ACC112 (cell line): ENCODE measurements around the gene NPAS3.

ENCODE experiments used
- H2AFZ ChIP-seq: fragments of 200-600 bp; sonication (generic); one replicate; pipeline ENCODE4 v1.6.0; 2017; ENCODE audit warnings: antibody characterized with exemption, low read length; ENCODE audit not compliant: unreplicated experiment
- H3K27ac ChIP-seq: fragments of 200-600 bp; sonication (generic); 2 replicates; pipeline ENCODE4 v1.5.1; 2014; ENCODE audit warnings: low read depth, mild to moderate bottlenecking, antibody characterized with exemption, low read length, moderate library complexity
- H3K27me3 ChIP-seq: fragments of 200-600 bp; sonication (generic); 2 replicates; pipeline ENCODE4 v1.6.1; 2014; ENCODE audit warnings: mild to moderate bottlenecking, antibody characterized with exemption, low read length, moderate library complexity, mixed read lengths; ENCODE audit not compliant: insufficient read depth
- H3K36me3 ChIP-seq: fragments of 200-600 bp; sonication (generic); 2 replicates; pipeline ENCODE4 v1.6.1; 2016; ENCODE audit warnings: mild to moderate bottlenecking, antibody characterized with exemption, low read length, moderate library complexity, mixed read lengths; ENCODE audit not compliant: insufficient read depth
- H3K4me1 ChIP-seq: fragments of 200-600 bp; sonication (generic); one replicate; pipeline ENCODE4 v1.6.1; 2016; ENCODE audit warnings: low read length, mixed read lengths; ENCODE audit not compliant: insufficient read depth, unreplicated experiment, control insufficient read depth
- H3K4me3 ChIP-seq: fragments of 200-600 bp; sonication (generic); 2 replicates; pipeline ENCODE4 v1.5.1; 2014; ENCODE audit warnings: mild to moderate bottlenecking, low read depth, low read length
- H3K79me2 ChIP-seq: fragments of 200-600 bp; sonication (generic); one replicate; pipeline ENCODE4 v1.6.0; 2016; ENCODE audit warnings: low read length; ENCODE audit not compliant: control insufficient read depth, unreplicated experiment, insufficient read depth

Gene NPAS3

GRCh38 chr14:33210311-33210710 lies 271.6 kb downstream of the NPAS3 start:
- Histone ChIP-seq H3K27ac (no peak overlapping the region), H3K27me3 (peaks cover 84% of the 10 kb centered on the region), H3K4me1 (no peaks in the 10 kb centered on the region), H3K36me3 (no peaks in the 10 kb centered on the region), H2AFZ (no peak overlapping the region), H3K79me2 (no peaks in the 10 kb centered on the region), H3K4me3 (no peak overlapping the region)

GRCh38 chr14:33218026-33218425 lies 279.3 kb downstream of the NPAS3 start:
- Histone ChIP-seq H2AFZ (no peak overlapping the region), H3K27ac (no peak overlapping the region), H3K4me1 (no peaks in the 10 kb centered on the region), H3K27me3 (peaks cover 78% of the 10 kb centered on the region), H3K36me3 (no peaks in the 10 kb centered on the region), H3K4me3 (no peak overlapping the region), H3K79me2 (no peaks in the 10 kb centered on the region)

GRCh38 chr14:33219957-33220356 lies 281.3 kb downstream of the NPAS3 start:
- H3K4me1 ChIP-seq: no peaks in the 10 kb centered on the region
- H3K36me3 ChIP-seq: no peaks in the 10 kb centered on the region
- H3K79me2 ChIP-seq: no peaks in the 10 kb centered on the region
- H2AFZ ChIP-seq: no peak overlapping the region
- H3K27me3 ChIP-seq: peaks cover 77% of the 10 kb centered on the region
- H3K27ac ChIP-seq: no peak overlapping the region
- no peak overlapping the region for H3K4me3 ChIP-seq

GRCh38 chr14:33229269-33229929 lies 290.7 kb downstream of the NPAS3 start:
- Histone ChIP-seq H3K4me1 (no peaks in the 10 kb centered on the region), H3K4me3 (no peak overlapping the region), H3K27ac (no peak overlapping the region), H3K79me2 (no peaks in the 10 kb centered on the region), H2AFZ (no peak overlapping the region), H3K36me3 (no peaks in the 10 kb centered on the region), H3K27me3 (peaks cover 86% of the 10 kb centered on the region)

- H2AFZ ChIP-seq: no peak overlapping the region
- no peaks in the 10 kb centered on the region for H3K79me2 ChIP-seq
- H3K27ac ChIP-seq: no peak overlapping the region
- H3K4me3 ChIP-seq: no peak overlapping the region
- H3K27me3 ChIP-seq: peaks cover 86% of the 10 kb centered on the region
- no peaks in the 10 kb centered on the region for H3K36me3 ChIP-seq
- H3K4me1 ChIP-seq: no peaks in the 10 kb centered on the region
Observed at GRCh38 chr14:33230021-33230420, 291.3 kb downstream of the NPAS3 start.

- Histone ChIP-seq H3K27ac (no peak overlapping the region), H3K36me3 (no peaks in the 10 kb centered on the region), H3K79me2 (no peaks in the 10 kb centered on the region), H3K4me1 (no peaks in the 10 kb centered on the region), H3K27me3 (peaks cover 82% of the 10 kb centered on the region), H3K4me3 (no peak overlapping the region), H2AFZ (no peak overlapping the region)
Observed at GRCh38 chr14:33232031-33232430, 293.4 kb downstream of the NPAS3 start.

- no peak overlapping the region for H3K4me3 ChIP-seq
- peaks cover 6% of the 10 kb centered on the region for H3K4me1 ChIP-seq
- no peaks in the 10 kb centered on the region for H3K36me3 ChIP-seq
- no peaks in the 10 kb centered on the region for H3K79me2 ChIP-seq
- H3K27me3 ChIP-seq: peaks cover 32% of the 10 kb centered on the region
- H3K27ac ChIP-seq: no peak overlapping the region
- H2AFZ ChIP-seq: no peak overlapping the region
Observed at GRCh38 chr14:33237115-33237740, 298.5 kb downstream of the NPAS3 start.

GRCh38 chr14:33239465-33239864 lies 300.8 kb downstream of the NPAS3 start:
- Histone ChIP-seq H3K27ac (no peak overlapping the region), H3K36me3 (no peaks in the 10 kb centered on the region), H3K79me2 (no peaks in the 10 kb centered on the region), H3K27me3 (peaks cover 11% of the 10 kb centered on the region; the same call in 1 of the 2 replicates), H2AFZ (peak overlapping the region; percentile 8), H3K4me3 (no peak overlapping the region), H3K4me1 (peaks cover 6% of the 10 kb centered on the region)

- Histone ChIP-seq H3K27me3 (peaks cover under 1% of the 10 kb centered on the region; the same call in 1 of the 2 replicates), H3K79me2 (no peaks in the 10 kb centered on the region), H3K27ac (no peak overlapping the region), H3K36me3 (no peaks in the 10 kb centered on the region), H2AFZ (no peak overlapping the region), H3K4me1 (peaks cover 6% of the 10 kb centered on the region), H3K4me3 (no peak overlapping the region)
Observed at GRCh38 chr14:33240466-33240865, 301.8 kb downstream of the NPAS3 start.

GRCh38 chr14:33241331-33241730 lies 302.7 kb downstream of the NPAS3 start:
- Histone ChIP-seq H3K27me3 (no peaks in the 10 kb centered on the region), H3K79me2 (no peaks in the 10 kb centered on the region), H3K4me3 (no peak overlapping the region), H2AFZ (no peak overlapping the region), H3K27ac (no peak overlapping the region), H3K36me3 (no peaks in the 10 kb centered on the region), H3K4me1 (peaks cover 6% of the 10 kb centered on the region)

GRCh38 chr14:33249233-33249820 lies 310.6 kb downstream of the NPAS3 start:
- H3K36me3 ChIP-seq: no peaks in the 10 kb centered on the region
- H3K79me2 ChIP-seq: no peaks in the 10 kb centered on the region
- H3K27me3 ChIP-seq: peaks cover 35% of the 10 kb centered on the region
- H2AFZ ChIP-seq: no peak overlapping the region
- no peak overlapping the region for H3K27ac ChIP-seq
- H3K4me1 ChIP-seq: no peaks in the 10 kb centered on the region
- H3K4me3 ChIP-seq: no peak overlapping the region
